ENCODE measurements around the gene ZFP57. TPM values are rescaled to one million over a fixed set of nuclear protein-coding genes. Genes with fewer than 3 reads are reported as not detected.

The ZFP57 gene
- total RNA-seq, 4 donors from 2014 or later = not detected

DNA sequence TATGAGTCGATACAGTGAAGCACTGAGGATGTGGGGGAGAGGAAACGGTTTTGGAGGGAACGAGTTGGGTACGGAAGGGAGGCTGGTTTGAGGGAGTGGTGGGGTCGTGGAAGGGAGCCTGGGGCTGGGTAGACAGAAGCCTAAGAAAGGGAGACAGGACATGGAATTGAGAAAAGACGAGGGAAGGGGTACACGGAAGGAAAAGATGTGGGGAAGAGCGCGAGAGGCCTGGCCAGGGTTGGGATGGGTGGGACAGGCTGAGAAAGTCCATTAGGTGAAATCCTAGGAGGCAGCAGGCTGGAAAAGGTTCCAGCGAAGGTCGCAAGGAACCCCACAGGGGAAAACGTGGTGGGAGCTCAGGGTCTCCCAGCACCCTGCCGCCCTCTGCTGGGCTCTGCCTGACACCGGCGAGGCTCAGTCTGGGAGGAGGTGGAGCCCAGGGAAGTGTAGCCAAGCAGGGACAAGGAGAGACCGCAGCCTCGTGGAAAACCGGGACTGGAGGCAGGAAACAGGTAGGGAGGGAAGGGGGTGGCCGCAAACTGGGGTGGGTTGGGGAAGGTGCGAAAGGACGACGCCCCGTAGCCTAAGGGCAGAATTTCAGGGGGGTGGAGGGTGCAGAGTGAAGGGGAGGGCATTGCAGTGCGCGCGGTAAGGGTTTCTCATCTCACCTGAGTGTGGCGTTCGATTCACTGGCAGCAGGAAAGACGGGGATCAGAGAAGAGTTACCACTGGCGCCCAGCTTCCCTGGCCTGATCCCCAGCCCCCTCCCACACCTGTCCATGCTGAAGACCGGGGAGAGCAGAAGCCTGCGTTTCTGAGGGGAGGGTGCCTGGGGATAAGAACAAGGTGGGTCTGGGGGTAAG lies 52.3 kb downstream of the ZFP57 start:
- peak; percentile 76 to 77 for DNase-seq
- Histone ChIP-seq H3K27ac (peak overlapping the region in 2 of 3 donors; percentile 51 to 59), H3K4me1 (peaks cover 13 to 30% of the 10 kb centered on the region in 2 donors), H3K4me3 (replicated peaks in 1 of 3) (peak overlapping the region in 2 of 3 donors; percentile 13 to 43), H3K9me3 (no peaks in the 10 kb centered on the region), H3K27me3 (no peaks in the 10 kb centered on the region), H3K36me3 (no peaks in the 10 kb centered on the region)
- TF ChIP-seq CTCF (IDR thresholded peaks at IDR 0.05) (peak in 5 of 6 experiments; percentile 33 to 77 (median 50)), POLR2A (IDR thresholded peaks at IDR 0.05) (peak in 1 of 2 donors; percentile 23)
- WGBS, 2 donors = 5% methylated on average over 32 of the region's 32 CpGs
- intact Hi-C loops (cut with DNase I) = no loop called here

DNA sequence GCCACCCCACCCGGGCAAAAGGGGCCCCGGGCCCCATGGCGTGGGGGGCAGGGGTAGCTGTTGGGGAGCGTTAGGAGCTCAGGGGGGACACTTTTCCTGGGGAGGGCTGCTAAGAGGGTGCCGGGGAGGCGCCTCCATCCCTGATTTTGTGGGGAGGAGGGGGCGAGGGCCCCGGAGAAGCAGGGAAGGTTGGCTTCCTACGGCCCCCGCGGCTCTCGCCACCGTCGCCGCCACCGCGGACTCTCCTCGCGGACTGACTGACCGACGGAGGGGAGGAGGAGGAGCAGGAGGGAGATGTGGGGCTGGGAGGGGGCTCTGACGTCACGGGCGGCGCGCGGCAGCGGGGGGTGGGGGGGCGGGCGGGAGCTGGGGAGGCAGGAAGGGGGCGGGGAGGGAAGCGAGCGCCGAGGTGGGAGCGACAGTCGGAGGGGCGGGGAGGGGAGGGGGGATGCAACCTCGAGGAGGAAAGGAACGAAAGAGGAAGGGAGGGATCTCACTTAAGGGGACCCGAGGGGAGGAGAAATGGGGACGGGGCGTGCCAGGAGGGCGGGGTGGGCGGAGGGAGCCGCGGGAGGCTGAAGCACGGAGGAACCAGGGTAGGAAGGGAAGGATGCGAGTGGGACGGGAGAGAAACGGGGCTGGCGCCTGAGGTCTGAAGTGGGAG lies 53.1 kb downstream of the ZFP57 start:
- Histone ChIP-seq H3K4me1 (peaks cover 13 to 30% of the 10 kb centered on the region in 2 donors), H3K9me3 (no peaks in the 10 kb centered on the region), H3K27ac (peak overlapping the region in 2 of 3 donors; percentile 51 to 59), H3K27me3 (no peaks in the 10 kb centered on the region), H3K36me3 (no peaks in the 10 kb centered on the region), H3K4me3 (replicated peaks in 1 of 3) (peak overlapping the region in 2 of 3 donors; percentile 20 to 43)
- intact Hi-C loops (cut with DNase I) = no loop called here
- TF ChIP-seq CTCF (IDR thresholded peaks at IDR 0.05) (no peak), POLR2A (IDR thresholded peaks at IDR 0.05) (peak in 1 of 2 donors; percentile 44)
- peak; percentile 38 to 42 for DNase-seq
- WGBS, 2 donors = 1 to 2% methylated on average over 33 to 45 of the region's 51 CpGs

DNA sequence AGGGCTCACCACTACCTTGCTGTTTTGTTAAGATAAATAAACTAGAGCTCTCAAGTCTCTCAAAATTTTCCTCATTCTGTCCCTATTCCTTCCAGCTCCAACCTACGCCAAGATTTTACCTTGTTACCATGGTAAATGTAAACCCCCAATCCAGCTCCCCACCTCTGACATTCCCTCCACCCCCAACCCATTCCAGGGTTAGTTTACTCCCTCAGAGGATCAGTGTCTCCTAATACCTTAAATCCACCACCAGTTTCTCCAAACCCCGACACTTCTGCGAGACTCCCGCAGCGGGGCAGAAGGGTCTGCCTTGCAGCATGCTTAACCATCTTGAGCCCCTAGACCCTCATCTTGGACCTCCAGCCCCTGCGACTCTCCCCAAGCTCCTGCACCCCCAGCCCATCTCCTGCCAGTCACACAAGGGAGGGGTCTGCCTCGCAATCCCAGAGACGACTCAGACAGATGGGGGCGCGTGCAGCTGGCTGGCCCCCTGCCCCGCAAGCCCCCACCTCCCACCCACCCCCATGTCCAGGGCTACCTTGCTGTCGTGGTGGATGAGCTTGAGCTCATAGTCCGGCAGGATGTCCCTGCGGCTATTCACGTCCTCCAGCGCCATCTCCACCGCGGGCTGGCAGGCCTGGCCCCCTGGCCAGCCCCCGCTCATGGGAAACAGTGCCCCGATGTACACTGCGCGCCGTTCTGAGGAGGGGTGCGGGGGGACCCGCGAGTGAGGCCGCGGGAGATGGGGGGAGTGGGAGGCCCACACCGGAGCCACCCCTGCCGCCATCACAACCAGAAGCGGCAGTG lies 53.8 kb downstream of the ZFP57 start:
- TF ChIP-seq POLR2A (IDR thresholded peaks at IDR 0.05) = no peak
- no peak for TF ChIP-seq CTCF (IDR thresholded peaks at IDR 0.05)
- Histone ChIP-seq H3K4me3 (replicated peaks in 1 of 3) (peak overlapping the region in 2 of 3 donors; percentile 20 to 43), H3K4me1 (peaks cover 13 to 29% of the 10 kb centered on the region in 2 donors), H3K27me3 (no peaks in the 10 kb centered on the region), H3K9me3 (no peaks in the 10 kb centered on the region), H3K36me3 (no peaks in the 10 kb centered on the region), H3K27ac (peak overlapping the region in 2 of 3 donors; percentile 38 to 48)
- intact Hi-C loops (cut with DNase I) = no loop called here
- 17 to 24% methylated on average over 12 to 17 of the region's 31 CpGs for WGBS, 2 donors
- no peak for DNase-seq

DNA sequence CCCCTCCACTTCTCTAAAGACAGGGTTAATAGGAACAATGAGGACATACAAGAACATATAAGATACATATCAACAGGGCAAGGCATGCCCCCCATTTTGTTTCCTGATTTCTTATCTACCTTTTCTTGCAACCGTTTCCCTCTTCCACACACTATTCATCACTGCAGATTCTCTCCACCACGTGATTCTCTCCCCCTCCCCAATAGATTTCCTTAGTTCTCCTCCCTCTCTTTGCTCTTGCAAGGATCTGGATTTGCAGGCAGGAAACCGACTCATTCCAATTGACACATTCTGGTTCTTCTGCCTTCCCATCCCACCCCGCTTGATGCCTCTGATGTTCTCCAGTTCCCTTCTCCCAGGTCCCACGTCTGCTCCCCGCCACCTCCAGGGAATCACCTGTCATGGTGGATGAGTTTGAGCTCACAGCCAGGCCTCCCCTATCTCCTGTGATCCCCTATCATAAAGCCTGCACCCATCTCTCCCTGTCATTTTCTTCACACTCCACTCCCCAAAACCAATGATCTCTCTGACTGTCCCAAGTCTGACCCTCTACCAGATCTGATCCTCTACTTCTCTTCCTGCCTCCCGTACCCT lies 55.5 kb downstream of the ZFP57 start:
- no peak overlapping the region for H3K27ac ChIP-seq
- WGBS, 2 donors = 65 to 71% methylated on average over 7 of the region's 7 CpGs
- no peak for DNase-seq
- no peak overlapping the region for H3K4me3 ChIP-seq (replicated peaks in 1 of 3)
- H3K9me3 ChIP-seq = no peaks in the 10 kb centered on the region
- intact Hi-C loops (cut with DNase I) = no loop called here
- H3K27me3 ChIP-seq = no peaks in the 10 kb centered on the region
- H3K36me3 ChIP-seq = no peaks in the 10 kb centered on the region
- peaks cover 13 to 20% of the 10 kb centered on the region in 2 donors for H3K4me1 ChIP-seq
- TF ChIP-seq POLR2A (IDR thresholded peaks at IDR 0.05) = no peak
- no peak for TF ChIP-seq CTCF (IDR thresholded peaks at IDR 0.05)
